H1 (cell line): ENCODE results near the gene BDKRB1. TPM values are rescaled to one million over a fixed set of nuclear protein-coding genes. Genes with fewer than 3 reads are reported as not detected.
A peak's percentile ranks its signal among the peaks of the same experiment; 100 is the strongest.

Experiments
- CTCF ChIA-PET: fragments of 300-600 bp; sonication (Branson Sonifier 250); formaldehyde crosslinking; loops from one replicate; lab custom pipeline; 2021; ENCODE audit not compliant: partially characterized antibody; lab: Charles Lee
- POLR2A ChIA-PET: fragments of 300-600 bp; sonication (Branson Sonifier 250); formaldehyde crosslinking; loops from one replicate; lab custom pipeline; 2021; ENCODE audit warnings: inconsistent platforms; ENCODE audit not compliant: partially characterized antibody; lab: Charles Lee
- DNase-seq, 2 experiments: peaks; one replicate each; pipeline versions ENCODE4 v3.0.0 to v3.0.0-alpha.2; 2010 to 2022; ENCODE audit warnings: low spot score in 2 of 2, low read depth in 1 of 2, mixed read lengths in 1 of 2
- FAIRE-seq: peaks from 2 replicates; lab custom pipeline; 2011; peaks lifted over from hg19 to GRCh38; lab: Jason Lieb, UNC
- H2AFZ ChIP-seq: 2 replicates; pipeline ENCODE4 v1.8.1; 2012; ENCODE audit warnings: low read length, inconsistent platforms
- H2AK5ac ChIP-seq: 2 replicates; pipeline ENCODE4 v1.6.1; 2013; ENCODE audit warnings: low read depth, low read length
- H2BK120ac ChIP-seq: replicated peaks from 2 replicates; pipeline ENCODE3; 2013; ENCODE audit warnings: low read depth, low read length, inconsistent platforms
- H2BK12ac ChIP-seq: 2 replicates; pipeline ENCODE4 v1.6.1; 2013; ENCODE audit warnings: low read depth, low read length
- H2BK15ac ChIP-seq: 2 replicates; pipeline ENCODE4 v1.6.1; 2013; ENCODE audit warnings: low read length
- H2BK20ac ChIP-seq: 2 replicates; pipeline ENCODE4 v1.6.1; 2013; ENCODE audit warnings: low read length
- H2BK5ac ChIP-seq: 2 replicates; pipeline ENCODE4 v1.6.1; 2013; ENCODE audit warnings: low read depth, low read length
- H3K14ac ChIP-seq: 2 replicates; pipeline ENCODE4 v1.6.1; 2013; ENCODE audit warnings: inconsistent platforms; ENCODE audit not compliant: insufficient read length
- H3K18ac ChIP-seq: 2 replicates; pipeline ENCODE4 v1.6.1; 2013; ENCODE audit warnings: low read length; ENCODE audit errors: extremely low read depth
- H3K23ac ChIP-seq: 2 replicates; pipeline ENCODE4 v1.6.1; 2013; ENCODE audit warnings: inconsistent platforms; ENCODE audit not compliant: insufficient read length
- H3K23me2 ChIP-seq: 2 replicates; pipeline ENCODE4 v1.6.1; 2013; ENCODE audit warnings: low read depth, low read length
- H3K27ac ChIP-seq: 2 replicates; pipeline ENCODE4 v1.6.1; 2011; ENCODE audit warnings: low read depth, low read length, inconsistent platforms
- H3K27me3 ChIP-seq, 4 experiments: replicated peaks in 1 of 4; 1 replicate in 1 of 4; 2 replicates in 3 of 4; pipeline versions ENCODE4 v1.6.1 to v1.8.1; 2011 to 2013; ENCODE audit warnings: low read length in 3 of 4, mild to moderate bottlenecking in 3 of 4, inconsistent platforms in 2 of 4, mixed read lengths in 2 of 4, moderate library complexity in 1 of 4; ENCODE audit not compliant: control insufficient read depth in 3 of 4, insufficient read depth in 3 of 4; ENCODE audit errors: extremely low read depth in 1 of 4
- H3K36me3 ChIP-seq, 4 experiments: 2 replicates each; pipeline versions ENCODE4 v1.6.1 to v1.8.1; 2011 to 2013; ENCODE audit warnings: mild to moderate bottlenecking in 4 of 4, low read length in 3 of 4, moderate library complexity in 2 of 4, control low read depth in 1 of 4, inconsistent platforms in 1 of 4; ENCODE audit not compliant: insufficient read depth in 4 of 4, control insufficient read depth in 2 of 4
- H3K4ac ChIP-seq: replicated peaks from 2 replicates; pipeline ENCODE3; 2013; ENCODE audit warnings: low read length, low read depth, mixed read lengths, inconsistent platforms; ENCODE audit not compliant: insufficient read length
- H3K4me1 ChIP-seq, 4 experiments: replicated peaks in 1 of 4; 1 replicate in 1 of 4; 2 replicates in 3 of 4; pipeline versions ENCODE4 v1.6.1 to v1.8.1; 2011 to 2013; ENCODE audit warnings: low read length in 3 of 4, inconsistent platforms in 2 of 4, mixed read lengths in 1 of 4; ENCODE audit not compliant: insufficient read depth in 4 of 4, control insufficient read depth in 3 of 4
- H3K4me2 ChIP-seq, 2 experiments: 2 replicates each; pipeline versions ENCODE4 v1.6.1 to v1.8.1; 2011 to 2013; ENCODE audit warnings: low read depth in 2 of 2, low read length in 2 of 2, control low read depth in 1 of 2, inconsistent platforms in 1 of 2, mild to moderate bottlenecking in 1 of 2; ENCODE audit not compliant: insufficient read depth in 1 of 2
- H3K4me3 ChIP-seq, 4 experiments: fragments of 200-600, 300-600 bp in 1 of 4; sonication (generic), shearing (Covaris generic), sonication (Bioruptor Twin) in 1 of 4; 2 replicates each; pipeline versions ENCODE4 v1.5.1 to v1.8.1; 2011 to 2016; ENCODE audit warnings: low read length in 4 of 4, low read depth in 3 of 4, control low read depth in 2 of 4, inconsistent platforms in 2 of 4, mild to moderate bottlenecking in 2 of 4, mixed read lengths in 1 of 4, moderate library complexity in 1 of 4; ENCODE audit not compliant: insufficient read depth in 2 of 4; ENCODE audit errors: extremely low read depth in 1 of 4
- H3K56ac ChIP-seq: replicated peaks from 2 replicates; pipeline ENCODE3; 2013; ENCODE audit warnings: low read depth, mild to moderate bottlenecking, mixed read lengths, low read length, inconsistent platforms; ENCODE audit not compliant: insufficient read length
- H3K79me1 ChIP-seq: 2 replicates; pipeline ENCODE4 v1.6.1; 2013; ENCODE audit warnings: low read depth, low read length, control low read depth
- H3K79me2 ChIP-seq, 2 experiments: 2 replicates each; pipeline versions ENCODE4 v1.6.1 to v1.8.1; 2012 to 2013; ENCODE audit warnings: low read length in 2 of 2, mild to moderate bottlenecking in 2 of 2, inconsistent platforms in 1 of 2; ENCODE audit not compliant: insufficient read depth in 2 of 2, control insufficient read depth in 1 of 2
- H3K9ac ChIP-seq, 4 experiments: replicated peaks in 1 of 4; 1 replicate in 1 of 4; 2 replicates in 3 of 4; pipeline versions ENCODE4 v1.6.1 to v1.8.1; 2011 to 2013; ENCODE audit warnings: low read depth in 3 of 4, low read length in 3 of 4, control low read depth in 2 of 4, mild to moderate bottlenecking in 2 of 4, moderate library complexity in 2 of 4, inconsistent platforms in 1 of 4; ENCODE audit errors: extremely low read depth in 1 of 4
- H3K9me3 ChIP-seq, 2 experiments: 2 replicates each; pipeline versions ENCODE4 v1.6.1 to v1.8.1; 2012 to 2013; ENCODE audit warnings: mild to moderate bottlenecking in 2 of 2, moderate library complexity in 2 of 2, control low read depth in 1 of 2, inconsistent platforms in 1 of 2, low read depth in 1 of 2, low read length in 1 of 2, mixed read lengths in 1 of 2; ENCODE audit not compliant: insufficient read depth in 2 of 2
- H4K20me1 ChIP-seq, 2 experiments: replicated peaks in 1 of 2; 2 replicates each; pipeline versions ENCODE3 to v1.8.1; 2011 to 2013; ENCODE audit warnings: inconsistent platforms in 2 of 2, low read length in 2 of 2, mild to moderate bottlenecking in 1 of 2; ENCODE audit not compliant: insufficient read depth in 2 of 2, control insufficient read depth in 1 of 2
- H4K5ac ChIP-seq: 2 replicates; pipeline ENCODE4 v1.6.1; 2013; ENCODE audit warnings: low read length, low read depth, mixed read lengths, inconsistent platforms; ENCODE audit not compliant: insufficient read length
- H4K8ac ChIP-seq: 2 replicates; pipeline ENCODE4 v1.8.0; 2013; ENCODE audit warnings: mild to moderate bottlenecking, moderate library complexity, low read length, inconsistent platforms; ENCODE audit not compliant: insufficient read depth; ENCODE audit errors: extremely low read depth
- H4K91ac ChIP-seq: replicated peaks from 2 replicates; pipeline ENCODE3; 2013; ENCODE audit warnings: low read length, mixed read lengths, inconsistent platforms; ENCODE audit not compliant: insufficient read length
- BRCA1 ChIP-seq: IDR thresholded peaks from 2 replicates; pipeline ENCODE4 v1.6.1; 2012; ENCODE audit warnings: low read depth, low read length, improper control_type of control experiment
- EGR1 ChIP-seq: IDR thresholded peaks from 2 replicates; pipeline ENCODE4 v1.6.1; 2011; ENCODE audit warnings: low read depth, low read length, borderline replicate concordance
- FOSL1 ChIP-seq: IDR thresholded peaks from 2 replicates; pipeline ENCODE4 v1.6.1; 2011; ENCODE audit warnings: mild to moderate bottlenecking, low read depth, low read length, moderate library complexity; ENCODE audit not compliant: insufficient read depth
- GABPA ChIP-seq: IDR thresholded peaks from 2 replicates; pipeline ENCODE4 v1.6.1; 2011; ENCODE audit warnings: mild to moderate bottlenecking, low read length, moderate library complexity, borderline replicate concordance; ENCODE audit not compliant: insufficient read depth
- KDM1A ChIP-seq: fragments of 200-600, 300-600 bp; sonication (generic); IDR thresholded peaks from 2 replicates; pipeline ENCODE4 v1.7.1; 2016; ENCODE audit warnings: mild to moderate bottlenecking, low read length, borderline replicate concordance
- PHF8 ChIP-seq: fragments of 200-600 bp; sonication (generic); conservative IDR thresholded peaks from 2 replicates; pipeline ENCODE4 v1.7.1; 2012; ENCODE audit warnings: low read depth, mild to moderate bottlenecking, inconsistent platforms, low read length, moderate library complexity
- RAD21 ChIP-seq, 2 experiments: IDR thresholded peaks in 1 of 2; conservative IDR thresholded peaks in 1 of 2; 2 replicates each; pipeline ENCODE4 v1.6.1; 2011; ENCODE audit warnings: low read depth in 2 of 2, low read length in 2 of 2, improper control_type of control experiment in 1 of 2, inconsistent platforms in 1 of 2, mild to moderate bottlenecking in 1 of 2, moderate library complexity in 1 of 2
- WGBS, 2 experiments: shearing (Covaris generic) in 1 of 2; methylation state at CpG; one replicate each; pipeline versions ENCODE4 v1.1.6 to v1.1.7; 2013 to 2015; ENCODE audit warnings: low lambda C conversion rate in 2 of 2, mixed read lengths in 2 of 2, inconsistent platforms in 1 of 2, low coverage in 1 of 2, missing lambda C conversion rate in 1 of 2; ENCODE audit not compliant: insufficient replicate concordance in 2 of 2, insufficient coverage in 1 of 2, insufficient read length in 1 of 2; ENCODE audit errors: extremely low coverage in 1 of 2, missing lambda C conversion rate in 1 of 2; 5-methylcytosine and 5-hydroxymethylcytosine counted together
- polyA plus RNA-seq, 7 experiments: library from polyadenylated mRNA; depleted of rRNA in 3 of 7; stranded (reverse) in 5 of 7; unstranded in 2 of 7; fragments of >200 nt in 5 of 7; fragments of 200-250 nt in 2 of 7; gene quantifications; 1 replicate in 5 of 7; 2 replicates in 1 of 7; 4 replicates in 1 of 7; pipeline versions ENCODE4 v1.2.1 to v1.2.3, GENCODE V29; 2011 to 2013; ENCODE audit warnings: missing spikeins in 2 of 7, mixed read lengths in 2 of 7
- total RNA-seq: library from RNA; stranded (reverse); fragmentation: NEBNext Ultra II Directional; extraction: Animal tissue kit (Norgen Biotek cat#: 25700); gene quantifications from 2 replicates; pipeline ENCODE4 v1.2.1, GENCODE V29; 2021
- TF ChIP-seq, protein P1 (sequence below), 3 experiments: IDR thresholded peaks; 1 replicate in 2 of 3; 2 replicates in 1 of 3; pipeline versions ENCODE4 v1.5.1 to v1.6.1; 2011; ENCODE audit warnings: low read length in 3 of 3, mild to moderate bottlenecking in 3 of 3, inconsistent platforms in 2 of 3, low read depth in 1 of 3, moderate library complexity in 1 of 3; ENCODE audit not compliant: insufficient read depth in 1 of 3; ENCODE audit errors: control extremely low read depth in 1 of 3

BDKRB1 gene
- total and polyA plus RNA-seq, 2 of the 8 experiments (the other 6 are each of a cell fraction or from before 2014, with no cell fraction given): 0.27 TPM; not detected in 1

GRCh38 chr14:96263347-96264199 lies 7.6 kb downstream of the BDKRB1 start:
- Histone ChIP-seq H3K23ac (no peak overlapping the region), H3K14ac (no peak overlapping the region), H3K9ac (no peak overlapping the region), H3K27ac (no peak overlapping the region), H3K36me3 (no peaks in the 10 kb centered on the region), H2BK12ac (no peak overlapping the region), H4K5ac (no peak overlapping the region), H3K4ac (no peak overlapping the region), H2BK15ac (no peak overlapping the region), H2BK20ac (no peak overlapping the region), H3K79me2 (no peaks in the 10 kb centered on the region), H3K27me3 (no peaks in the 10 kb centered on the region), H3K56ac (no peak overlapping the region), H4K91ac (no peak overlapping the region), H3K4me1 (no peaks in the 10 kb centered on the region), H4K20me1 (no peaks in the 10 kb centered on the region), H4K8ac (no peak overlapping the region), H3K4me3 (no peak overlapping the region), H3K79me1 (no peaks in the 10 kb centered on the region), H2AFZ (no peak overlapping the region), H2BK120ac (no peak overlapping the region), H3K9me3 (peaks cover 0 to 7% of the 10 kb centered on the region in 2 experiments; a peak in 2 of 4 replicates), H3K4me2 (no peak overlapping the region), H3K18ac (no peak overlapping the region), H2AK5ac (no peak overlapping the region), H2BK5ac (no peak overlapping the region), H3K23me2 (no peaks in the 10 kb centered on the region)
- WGBS, 2 experiments: 88% methylated on average over 20 of the region's 20 CpGs; no CpG with 5 or more reads in 1 of the 2 experiments
- POLR2A ChIA-PET: no interaction called here
- FAIRE-seq: no peak
- CTCF ChIA-PET: interaction anchor here (0.6 to 7.1 kb wide), 11 partner anchors 10 to 599 kb away, joined by 3 to 67 read pairs (median 3); partner anchors contain the start of gene BDKRB2
- DNase-seq: no peak
- TF ChIP-seq RAD21 (IDR thresholded peaks at IDR 0.05 in 1 of 2, conservative IDR thresholded peaks at IDR 0.05 in 1 of 2; ENCODE audit: low read depth in 2 of 2, low read length in 2 of 2) (peak in 1 of 2 experiments; percentile 12; a peak in 1 of 4 replicates), GABPA (no peak), EGR1 (no peak), FOSL1 (no peak), KDM1A (no peak), BRCA1 (no peak), PHF8 (no peak)
- TF ChIP-seq, protein P1, sequence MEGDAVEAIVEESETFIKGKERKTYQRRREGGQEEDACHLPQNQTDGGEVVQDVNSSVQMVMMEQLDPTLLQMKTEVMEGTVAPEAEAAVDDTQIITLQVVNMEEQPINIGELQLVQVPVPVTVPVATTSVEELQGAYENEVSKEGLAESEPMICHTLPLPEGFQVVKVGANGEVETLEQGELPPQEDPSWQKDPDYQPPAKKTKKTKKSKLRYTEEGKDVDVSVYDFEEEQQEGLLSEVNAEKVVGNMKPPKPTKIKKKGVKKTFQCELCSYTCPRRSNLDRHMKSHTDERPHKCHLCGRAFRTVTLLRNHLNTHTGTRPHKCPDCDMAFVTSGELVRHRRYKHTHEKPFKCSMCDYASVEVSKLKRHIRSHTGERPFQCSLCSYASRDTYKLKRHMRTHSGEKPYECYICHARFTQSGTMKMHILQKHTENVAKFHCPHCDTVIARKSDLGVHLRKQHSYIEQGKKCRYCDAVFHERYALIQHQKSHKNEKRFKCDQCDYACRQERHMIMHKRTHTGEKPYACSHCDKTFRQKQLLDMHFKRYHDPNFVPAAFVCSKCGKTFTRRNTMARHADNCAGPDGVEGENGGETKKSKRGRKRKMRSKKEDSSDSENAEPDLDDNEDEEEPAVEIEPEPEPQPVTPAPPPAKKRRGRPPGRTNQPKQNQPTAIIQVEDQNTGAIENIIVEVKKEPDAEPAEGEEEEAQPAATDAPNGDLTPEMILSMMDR (IDR thresholded peaks at IDR 0.05; ENCODE audit: control extremely low read depth in 1 of 3, insufficient read depth in 1 of 3, low read depth in 1 of 3, low read length in 3 of 3): peak in 2 of 3 experiments; percentile 12 to 28; a peak in 2 of 4 replicates
